ENCODE data around the gene PIK3CG.

GRCh38 chr7:106824458-106824857 is 40.6 kb upstream of the PIK3CG start:
- no peak for TF ChIP-seq HOXA7 (CRISPR knock-in tag; IDR thresholded peaks at IDR 0.05; ENCODE audit: borderline replicate concordance)
- TF ChIP-seq CTCF (tag by site-specific recombination; IDR thresholded peaks at IDR 0.05): no peak
- no peak for TF ChIP-seq YY1 (tag by site-specific recombination; IDR thresholded peaks at IDR 0.05)
- no peak for TF ChIP-seq ZEB2 (tag by site-specific recombination; IDR thresholded peaks at IDR 0.05)
- no peak for TF ChIP-seq ZNF610 (tag by site-specific recombination; IDR thresholded peaks at IDR 0.05; ENCODE audit: borderline replicate concordance)
- TF ChIP-seq ZNF121 (tag by site-specific recombination; IDR thresholded peaks at IDR 0.05): no peak
- TF ChIP-seq ZNF791 (tag by site-specific recombination; IDR thresholded peaks at IDR 0.05): no peak
- TF ChIP-seq ZNF670 (tag by site-specific recombination; IDR thresholded peaks at IDR 0.05; ENCODE audit: low read depth): no peak
- TF ChIP-seq, protein P1, sequence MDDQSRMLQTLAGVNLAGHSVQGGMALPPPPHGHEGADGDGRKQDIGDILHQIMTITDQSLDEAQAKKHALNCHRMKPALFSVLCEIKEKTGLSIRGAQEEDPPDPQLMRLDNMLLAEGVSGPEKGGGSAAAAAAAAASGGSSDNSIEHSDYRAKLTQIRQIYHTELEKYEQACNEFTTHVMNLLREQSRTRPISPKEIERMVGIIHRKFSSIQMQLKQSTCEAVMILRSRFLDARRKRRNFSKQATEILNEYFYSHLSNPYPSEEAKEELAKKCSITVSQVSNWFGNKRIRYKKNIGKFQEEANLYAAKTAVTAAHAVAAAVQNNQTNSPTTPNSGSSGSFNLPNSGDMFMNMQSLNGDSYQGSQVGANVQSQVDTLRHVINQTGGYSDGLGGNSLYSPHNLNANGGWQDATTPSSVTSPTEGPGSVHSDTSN (CRISPR knock-in tag; IDR thresholded peaks at IDR 0.05): no peak
- no peak for TF ChIP-seq HOXD13 (CRISPR knock-in tag; IDR thresholded peaks at IDR 0.05; ENCODE audit: borderline replicate concordance)
- no peak for TF ChIP-seq ZNF274 (IDR thresholded peaks at IDR 0.05; ENCODE audit: low read length)
- no peak for TF ChIP-seq ZNF274 (tag by site-specific recombination; IDR thresholded peaks at IDR 0.05; ENCODE audit: borderline replicate concordance)
- TF ChIP-seq REPIN1 (tag by site-specific recombination; IDR thresholded peaks at IDR 0.05; ENCODE audit: low read depth): no peak
